Endodermal cell (in vitro differentiated cells): ENCODE results near the gene TLE1. TPM values are rescaled to one million over a fixed set of nuclear protein-coding genes. Genes with fewer than 3 reads are reported as not detected.

Experiments
- DNase-seq: peaks from one replicate; pipeline ENCODE4 v3.0.0-alpha.2; 2017
- H3K27ac ChIP-seq: 2 replicates; pipeline ENCODE4 v1.5.1; 2013; ENCODE audit warnings: mild to moderate bottlenecking, low read depth, low read length, moderate library complexity
- H3K27me3 ChIP-seq: 2 replicates; pipeline ENCODE4 v1.6.1; 2013; ENCODE audit warnings: mild to moderate bottlenecking, low read length, moderate library complexity; ENCODE audit not compliant: insufficient read depth, control insufficient read depth, poor library complexity, severe bottlenecking
- H3K36me3 ChIP-seq: 2 replicates; pipeline ENCODE4 v1.7.0; 2013; ENCODE audit warnings: mild to moderate bottlenecking, low read length, moderate library complexity; ENCODE audit not compliant: control insufficient read depth, insufficient read depth
- H3K4me1 ChIP-seq: one replicate; pipeline ENCODE4 v1.7.0; 2013; ENCODE audit warnings: low read length; ENCODE audit not compliant: control insufficient read depth, insufficient read depth
- H3K4me3 ChIP-seq: 2 replicates; pipeline ENCODE4 v1.5.1; 2013; ENCODE audit warnings: mild to moderate bottlenecking, low read length, moderate library complexity
- H3K9ac ChIP-seq: 2 replicates; pipeline ENCODE4 v1.6.1; 2013; ENCODE audit warnings: mild to moderate bottlenecking, low read length, moderate library complexity; ENCODE audit not compliant: poor library complexity, severe bottlenecking; ENCODE audit errors: extremely low read depth
- H3K9me3 ChIP-seq: 2 replicates; pipeline ENCODE4 v1.6.1; 2013; ENCODE audit warnings: mild to moderate bottlenecking, low read length, moderate library complexity; ENCODE audit not compliant: control insufficient read depth
- H3K27ac Mint-ChIP-seq: 2 replicates; pipeline ENCODE4 v1.8.0; 2020; ENCODE audit warnings: mixed read lengths
- H3K27me3 Mint-ChIP-seq: 2 replicates; pipeline ENCODE4 v1.8.0; 2021; ENCODE audit warnings: mild to moderate bottlenecking, mixed read lengths; ENCODE audit not compliant: insufficient read depth
- H3K36me3 Mint-ChIP-seq: 2 replicates; pipeline ENCODE4 v1.8.0; 2020; ENCODE audit warnings: low read depth, mixed read lengths
- H3K4me1 Mint-ChIP-seq: 2 replicates; pipeline ENCODE4 v1.8.0; 2020; ENCODE audit warnings: mixed read lengths
- H3K4me3 Mint-ChIP-seq: 2 replicates; pipeline ENCODE4 v1.8.0; 2020; ENCODE audit warnings: mild to moderate bottlenecking, moderate library complexity, mixed read lengths
- H3K9me3 Mint-ChIP-seq: 2 replicates; pipeline ENCODE4 v1.8.0; 2020; ENCODE audit warnings: mild to moderate bottlenecking, mixed read lengths
- CTCF ChIP-seq: fragments of 200-600 bp; sonication (generic); conservative IDR thresholded peaks from 2 replicates; pipeline ENCODE4 v1.5.0; 2021; ENCODE audit warnings: antibody characterized with exemption, mild to moderate bottlenecking
- WGBS, 2 experiments: methylation state at CpG; one replicate each; pipeline versions ENCODE4 v1.1.5 to v1.1.7; 2013; ENCODE audit warnings: missing lambda C conversion rate in 2 of 2, mixed read lengths in 1 of 2; ENCODE audit not compliant: insufficient coverage in 1 of 2, insufficient read length in 1 of 2; 5-methylcytosine and 5-hydroxymethylcytosine counted together
- total RNA-seq, 2 donors: library from RNA; stranded (reverse); fragmentation: NEBNext Ultra II Directional in 1 of 2; extraction: Animal tissue kit (Norgen Biotek cat#: 25700) in 1 of 2; gene quantifications; 2 replicates in 1 of 2; 3 replicates in 1 of 2; pipeline ENCODE4 v1.2.1, GENCODE V29; 2021

The TLE1 gene
- total RNA-seq, 2 donors from 2014 or later: 49.7 to 73.5 TPM

GRCh38 chr9:81637276-81637675 lies 52.1 kb downstream of the TLE1 start:
- Histone ChIP-seq H3K27ac (no peak overlapping the region), H3K27me3 (no peaks in the 10 kb centered on the region), H3K9me3 (no peaks in the 10 kb centered on the region), H3K9ac (no peak overlapping the region), H3K4me3 (no peak overlapping the region), H3K36me3 (peaks cover 68% of the 10 kb centered on the region), H3K4me1 (no peaks in the 10 kb centered on the region)
- Mint-ChIP-seq H3K36me3 (peaks cover 51% of the 10 kb centered on the region), H3K4me3 (no peak overlapping the region), H3K4me1 (peaks cover 14% of the 10 kb centered on the region), H3K27me3 (no peaks in the 10 kb centered on the region), H3K27ac (no peak overlapping the region), H3K9me3 (no peaks in the 10 kb centered on the region)
- WGBS, 2 experiments: 89 to 100% methylated on average over 1 of the region's 1 CpG
- TF ChIP-seq CTCF: no peak
- no peak for DNase-seq

DNA sequence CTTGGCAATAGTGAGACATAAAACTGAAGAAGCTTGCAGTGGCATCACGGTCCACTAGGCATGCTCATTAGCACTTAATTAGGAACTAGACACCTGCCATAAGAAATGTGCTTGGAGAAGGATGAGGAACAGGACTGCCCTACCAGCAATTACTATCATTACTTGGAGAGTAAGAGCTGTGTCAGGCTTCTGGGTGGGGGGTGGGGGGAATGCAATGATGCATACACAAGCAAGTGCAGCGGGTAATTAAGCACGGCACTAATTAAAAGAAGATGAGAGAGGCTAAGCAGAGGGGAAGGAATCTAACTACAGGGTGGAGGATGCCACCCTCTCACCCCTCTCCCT lies 53.1 kb downstream of the TLE1 start:
- H3K9me3 ChIP-seq: no peaks in the 10 kb centered on the region
- no peak overlapping the region for H3K4me3 Mint-ChIP-seq
- H3K4me1 Mint-ChIP-seq: peaks cover 11% of the 10 kb centered on the region
- DNase-seq: no peak
- H3K9me3 Mint-ChIP-seq: no peaks in the 10 kb centered on the region
- 88 to 95% methylated on average over 1 to 3 of the region's 3 CpGs for WGBS, 2 experiments
- H3K27me3 Mint-ChIP-seq: no peaks in the 10 kb centered on the region
- no peak overlapping the region for H3K9ac ChIP-seq
- H3K27ac Mint-ChIP-seq: no peak overlapping the region
- H3K36me3 ChIP-seq: peaks cover 75% of the 10 kb centered on the region
- no peaks in the 10 kb centered on the region for H3K27me3 ChIP-seq
- no peak overlapping the region for H3K4me3 ChIP-seq
- peak; percentile 42 for TF ChIP-seq CTCF
- H3K27ac ChIP-seq: no peak overlapping the region
- no peaks in the 10 kb centered on the region for H3K4me1 ChIP-seq
- H3K36me3 Mint-ChIP-seq: peaks cover 56% of the 10 kb centered on the region

GRCh38 chr9:81635521-81636254 lies 53.7 kb downstream of the TLE1 start:
- Mint-ChIP-seq H3K9me3 (no peaks in the 10 kb centered on the region), H3K4me1 (peaks cover 10% of the 10 kb centered on the region), H3K27me3 (no peaks in the 10 kb centered on the region), H3K36me3 (peaks cover 54% of the 10 kb centered on the region), H3K4me3 (no peak overlapping the region), H3K27ac (no peak overlapping the region)
- no peak overlapping the region for H3K4me3 ChIP-seq
- H3K4me1 ChIP-seq: no peaks in the 10 kb centered on the region
- peaks cover 78% of the 10 kb centered on the region for H3K36me3 ChIP-seq
- no peak for TF ChIP-seq CTCF
- no peaks in the 10 kb centered on the region for H3K27me3 ChIP-seq
- no peak overlapping the region for H3K9ac ChIP-seq
- DNase-seq: no peak
- no peaks in the 10 kb centered on the region for H3K9me3 ChIP-seq
- 95 to 100% methylated on average over 1 of the region's 1 CpG for WGBS, 2 experiments
- no peak overlapping the region for H3K27ac ChIP-seq
